RPMI7951 (cell line): ENCODE results near the gene GTSE1. TPM values are rescaled to one million over a fixed set of nuclear protein-coding genes. Genes with fewer than 3 reads are reported as not detected.

Experiments
- DNase-seq: peaks from one replicate; pipeline ENCODE4 v3.0.0-alpha.2; 2012; ENCODE audit warnings: low read depth
- total RNA-seq: library from RNA; depleted of rRNA; stranded (reverse); fragments of >200 nt; shearing (Covaris generic); gene quantifications from 2 replicates; pipeline ENCODE4 v1.2.3, GENCODE V29; 2014

GTSE1 gene
- total RNA-seq, 1 experiment from 2014 or later = 23.2 TPM

GRCh38 chr22:46351767-46352166 is 55.1 kb downstream of the GTSE1 start:
- no peak for DNase-seq

DNA sequence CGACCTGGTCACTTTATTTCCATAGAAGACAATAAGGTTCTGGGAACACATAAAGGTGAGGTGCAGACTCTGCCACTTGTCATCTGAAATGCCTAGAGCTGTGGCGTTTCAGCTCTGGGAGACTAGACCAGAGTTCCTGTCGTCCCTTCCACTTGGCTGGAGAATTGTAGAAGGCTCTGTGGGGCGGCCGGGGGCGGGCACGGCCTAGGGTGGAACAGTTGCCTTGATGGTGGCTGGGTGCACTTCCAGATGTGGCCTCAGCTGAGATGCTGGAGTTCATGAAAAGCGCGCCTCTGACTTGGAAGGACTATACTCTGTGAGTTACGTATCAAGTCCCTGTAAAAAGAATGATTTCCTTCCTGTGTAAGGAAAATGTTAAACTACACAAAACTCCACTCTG is 55.6 kb downstream of the GTSE1 start:
- no peak for DNase-seq

DNA sequence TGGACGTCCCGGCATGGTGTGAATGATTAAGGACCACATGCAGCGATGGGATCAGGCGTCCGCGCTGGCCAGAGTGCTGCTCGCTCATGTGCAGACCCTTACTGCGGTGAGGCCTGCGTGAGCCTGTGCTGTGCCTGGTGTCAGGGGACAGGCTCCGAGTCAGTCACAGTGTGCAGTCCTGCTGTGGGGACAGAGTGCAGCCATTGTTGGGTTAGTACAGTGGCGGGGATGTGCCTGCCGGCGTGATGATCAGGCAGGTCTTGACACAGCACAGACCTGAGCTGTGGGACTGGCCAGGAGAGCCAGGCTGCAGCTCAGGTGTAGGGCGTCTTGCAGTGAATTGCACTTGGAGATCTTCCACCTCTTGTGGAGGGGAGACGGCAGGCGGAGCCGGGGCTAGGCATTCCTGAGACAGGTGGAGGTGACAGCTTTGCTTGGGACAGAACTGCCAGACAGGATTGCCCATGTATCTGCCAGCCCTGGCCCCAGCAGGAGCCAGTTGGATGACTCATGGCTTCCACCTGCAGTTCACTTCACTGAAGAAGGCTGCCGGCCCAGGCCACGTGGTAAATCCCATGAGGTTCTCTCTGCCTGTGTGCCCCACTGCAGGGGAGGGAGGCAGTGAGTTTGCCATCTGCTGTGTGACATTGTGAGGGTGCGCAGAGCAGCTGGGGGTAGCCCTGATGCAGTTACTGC is 56.2 kb downstream of the GTSE1 start:
- DNase-seq = peak; percentile 37

- no peak for DNase-seq
Measured at GRCh38 chr22:46353483-46354105, 56.9 kb downstream of the GTSE1 start.

GRCh38 chr22:46354176-46354992 is 57.7 kb downstream of the GTSE1 start:
- DNase-seq = no peak

DNA sequence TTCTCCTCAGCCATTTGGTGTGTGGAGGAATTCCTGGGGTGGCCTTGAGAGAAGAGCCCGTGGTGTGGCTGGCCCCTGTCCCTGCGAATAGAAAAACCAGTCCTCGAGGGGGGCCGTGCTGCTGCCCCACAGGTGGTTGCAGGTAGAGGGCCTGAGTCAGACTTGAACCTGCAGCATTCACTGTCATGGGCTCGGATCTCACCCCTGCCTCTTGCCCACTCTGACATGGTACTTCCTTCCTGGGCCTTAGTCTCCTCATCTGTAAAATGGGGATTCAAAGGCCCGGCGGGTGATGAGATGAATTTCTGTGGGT is 58.3 kb downstream of the GTSE1 start:
- no peak for DNase-seq

DNA sequence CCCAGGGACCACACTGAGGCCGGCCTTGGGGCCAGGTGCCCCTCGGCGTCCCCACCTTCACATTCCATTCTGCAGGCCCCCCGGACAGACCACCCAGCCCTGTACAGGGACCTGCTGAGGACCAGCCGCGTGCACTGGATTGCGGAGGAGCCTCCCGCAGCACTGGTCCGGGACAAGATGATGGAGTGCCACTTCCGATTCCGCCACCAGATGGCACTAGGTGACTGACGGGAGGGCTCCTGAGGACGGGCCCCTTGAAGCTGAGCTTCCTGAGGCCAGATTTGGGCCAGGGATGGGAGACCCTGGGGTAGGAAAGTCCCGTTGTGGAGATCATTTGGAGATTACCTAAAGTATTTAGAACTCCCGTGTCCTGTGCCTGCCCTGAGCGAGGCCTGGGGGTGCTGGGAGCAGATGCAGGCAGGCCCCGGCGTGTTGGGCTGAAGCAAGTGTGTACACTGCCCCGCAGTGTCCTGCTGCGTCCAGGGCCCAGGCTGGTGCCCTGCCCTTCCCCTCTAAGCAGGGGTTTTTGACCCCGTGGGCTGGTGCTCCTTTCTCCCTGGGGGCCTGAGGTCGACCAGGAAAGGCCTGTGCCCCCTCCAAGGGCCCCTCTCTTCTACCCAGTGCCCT is 58.8 kb downstream of the GTSE1 start:
- DNase-seq = peak; percentile 45

DNA sequence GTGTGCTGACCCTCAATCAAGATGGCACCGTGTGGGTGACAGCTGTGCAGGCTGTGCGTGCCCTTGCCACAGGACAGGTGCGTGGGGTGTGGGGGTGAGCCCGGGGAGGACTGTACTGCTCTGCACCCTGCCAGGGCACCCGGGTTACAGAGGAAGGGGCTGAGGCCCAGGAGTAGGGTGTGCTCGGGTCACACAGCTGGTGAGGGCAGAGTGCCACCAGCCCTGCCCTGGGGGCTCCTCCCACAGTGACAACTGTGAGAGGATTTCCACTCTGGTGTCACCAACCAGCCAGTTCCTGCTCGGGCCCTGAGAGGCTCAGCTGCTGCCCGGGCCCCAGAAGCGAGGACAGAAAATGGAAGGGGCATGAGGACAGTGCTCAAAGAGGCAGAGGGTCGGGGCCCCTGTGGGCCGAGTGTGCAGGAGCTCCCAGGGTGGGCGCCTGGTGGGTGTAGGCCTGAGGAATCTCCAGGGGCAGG is 59.4 kb downstream of the GTSE1 start:
- no peak for DNase-seq

DNA sequence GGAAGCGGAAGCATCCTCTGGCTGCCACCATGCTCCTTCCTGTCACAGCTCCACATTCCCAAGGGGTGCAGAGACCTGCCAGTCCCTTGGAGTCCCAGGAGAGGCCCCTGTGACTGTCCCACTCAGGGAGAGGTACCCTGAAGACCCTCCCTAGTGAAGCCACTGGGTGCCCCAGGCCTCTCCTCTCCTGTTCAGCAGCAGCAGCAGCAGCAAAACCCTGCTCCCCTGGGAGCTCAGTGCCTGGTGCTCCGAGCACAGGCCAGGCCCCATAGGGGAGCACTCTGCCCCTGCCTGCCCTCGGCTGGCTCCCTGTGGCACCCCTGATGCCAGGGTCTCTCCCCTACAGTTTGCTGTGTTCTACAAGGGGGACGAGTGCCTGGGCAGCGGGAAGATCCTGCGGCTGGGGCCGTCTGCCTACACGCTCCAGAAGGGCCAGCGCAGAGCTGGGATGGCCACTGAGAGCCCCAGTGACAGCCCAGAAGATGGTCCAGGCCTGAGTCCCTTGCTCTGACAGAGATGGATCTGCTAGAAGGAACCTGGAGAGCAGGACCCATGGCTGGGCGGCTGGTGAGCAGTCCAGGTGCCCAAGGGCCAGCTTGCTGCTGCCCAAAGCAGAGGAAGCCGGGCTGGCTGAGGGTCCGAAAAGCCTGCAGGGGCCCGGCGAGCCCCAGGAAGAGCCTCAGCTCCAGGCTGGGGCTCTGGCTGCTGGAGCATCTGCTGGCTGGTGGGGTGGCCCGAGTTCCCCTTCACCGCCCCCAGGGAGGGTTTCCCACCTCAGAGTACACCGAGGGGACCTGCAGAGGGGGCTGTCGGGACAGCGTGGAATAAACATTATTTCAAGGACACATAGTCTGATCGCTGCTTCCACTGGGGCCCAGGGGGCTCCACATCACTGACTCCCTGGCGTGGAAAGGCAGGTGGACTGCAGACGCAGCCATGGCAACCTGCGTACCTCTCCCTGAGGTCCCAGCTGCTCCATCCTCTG is 60.1 kb downstream of the GTSE1 start:
- DNase-seq = no peak

- no peak for DNase-seq
Measured at GRCh38 chr22:46357711-46358520, 61.2 kb downstream of the GTSE1 start.

- DNase-seq = no peak
Measured at GRCh38 chr22:46358766-46359165, 62.1 kb downstream of the GTSE1 start.

- DNase-seq = no peak
Measured at GRCh38 chr22:46359362-46359761, 62.7 kb downstream of the GTSE1 start.

- DNase-seq = no peak
Measured at GRCh38 chr22:46360097-46360496, 63.4 kb downstream of the GTSE1 start.

DNA sequence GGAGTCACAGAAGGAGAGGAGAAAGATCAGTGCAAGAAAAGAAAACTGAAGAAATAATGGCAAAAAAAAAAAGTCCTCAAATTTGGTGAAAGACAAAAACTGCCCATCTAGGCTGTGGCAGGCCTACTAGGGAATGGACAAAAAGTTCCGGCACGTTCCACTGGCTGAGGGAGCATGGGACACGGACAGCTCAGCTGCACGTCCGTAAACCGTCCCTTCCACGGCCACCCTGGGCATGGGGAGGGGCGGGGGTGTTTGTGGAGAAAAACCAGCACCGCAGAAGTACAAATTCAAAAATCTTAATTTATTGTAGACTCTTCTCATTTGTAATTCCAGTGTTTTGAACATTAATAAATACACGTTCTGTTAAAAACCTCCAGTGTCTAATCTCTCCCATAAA is 64.2 kb downstream of the GTSE1 start:
- DNase-seq = no peak

GRCh38 chr22:46361826-46362202 is 65.1 kb downstream of the GTSE1 start:
- no peak for DNase-seq

GRCh38 chr22:46362203-46362933 is 65.7 kb downstream of the GTSE1 start:
- DNase-seq = no peak

GRCh38 chr22:46362934-46363515 is 66.4 kb downstream of the GTSE1 start:
- DNase-seq = no peak

- DNase-seq = no peak
Measured at GRCh38 chr22:46363611-46364321, 67.1 kb downstream of the GTSE1 start.
